Tibial artery (tissue), 4 donors: Measurements from ENCODE around the gene CDK5RAP1.

Experiments
- DNase-seq, 2 donors: peaks; one replicate each; pipeline ENCODE4 v3.0.0-alpha.2; 2019
- H3K27ac ChIP-seq, 2 donors: fragments of 200-600 bp; sonication (generic) in 1 of 2; 1 replicate in 1 of 2; 2 replicates in 1 of 2; pipeline ENCODE4 v1.5.1; 2018 to 2019; ENCODE audit warnings: mild to moderate bottlenecking in 1 of 2
- H3K27me3 ChIP-seq, 2 donors: fragments of 200-600 bp; sonication (generic) in 1 of 2; one replicate each; pipeline versions ENCODE4 v1.5.1 to v1.6.0; 2016 to 2019
- H3K36me3 ChIP-seq, 3 donors: fragments of 200-600 bp; sonication (generic) in 2 of 3; one replicate each; pipeline ENCODE4 v1.5.1; 2016 to 2019; ENCODE audit warnings: mild to moderate bottlenecking in 2 of 3
- H3K4me1 ChIP-seq, 4 donors: fragments of 200-600 bp; sonication (generic) in 2 of 4; 1 replicate in 3 of 4; 2 replicates in 1 of 4; pipeline ENCODE4 v1.5.1; 2016 to 2019
- H3K4me3 ChIP-seq, 2 donors: fragments of 200-600 bp; sonication (generic) in 1 of 2; 1 replicate in 1 of 2; 2 replicates in 1 of 2; pipeline ENCODE4 v1.5.1; 2018 to 2019; ENCODE audit warnings: mild to moderate bottlenecking in 2 of 2
- H3K9me3 ChIP-seq, 3 donors: fragments of 200-600 bp; sonication (generic) in 1 of 3; one replicate each; pipeline ENCODE4 v1.5.1; 2016 to 2019
- CTCF ChIP-seq, 2 experiments: fragments of 200-600 bp in 1 of 2; fragments of 450-650 bp in 1 of 2; IDR thresholded peaks; one replicate each; pipeline ENCODE4 v1.5.1; 2017 to 2019; ENCODE audit warnings: antibody characterized with exemption in 2 of 2, mild to moderate bottlenecking in 1 of 2, moderate library complexity in 1 of 2
- intact Hi-C: fragments of 100-400 bp; cut with DNase I; formaldehyde crosslinking; loops from one replicate; pipeline ENCODE4 v1.15.0; 2023; ENCODE audit warnings: low total_unique reads

CDK5RAP1 gene

GRCh38 chr20:33323236-33323635, 78.1 kb downstream of the CDK5RAP1 start:
- H3K4me3 ChIP-seq, result no peak overlapping the region
- H3K9me3 ChIP-seq, result no peaks in the 10 kb centered on the region
- H3K27ac ChIP-seq, result no peak overlapping the region
- no peak for DNase-seq
- intact Hi-C loops, result no loop called here
- peaks cover 0 to 54% of the 10 kb centered on the region in 2 donors for H3K27me3 ChIP-seq
- no peak for TF ChIP-seq CTCF (IDR thresholded peaks at IDR 0.05)
- no peaks in the 10 kb centered on the region for H3K36me3 ChIP-seq
- no peaks in the 10 kb centered on the region for H3K4me1 ChIP-seq

GRCh38 chr20:33322456-33322855, 78.9 kb downstream of the CDK5RAP1 start:
- H3K27me3 ChIP-seq, result peaks cover 0 to 57% of the 10 kb centered on the region in 2 donors

GRCh38 chr20:33320006-33320405, 81.3 kb downstream of the CDK5RAP1 start:
- no peak for TF ChIP-seq CTCF (IDR thresholded peaks at IDR 0.05)
- no peak overlapping the region for H3K27ac ChIP-seq
- H3K4me3 ChIP-seq, result no peak overlapping the region
- DNase-seq, result no peak
- H3K9me3 ChIP-seq, result no peaks in the 10 kb centered on the region
- no peaks in the 10 kb centered on the region for H3K36me3 ChIP-seq
- H3K27me3 ChIP-seq, result peaks cover 0 to 61% of the 10 kb centered on the region in 2 donors
- H3K4me1 ChIP-seq, result no peaks in the 10 kb centered on the region
- intact Hi-C loops, result no loop called here

More at GRCh38 chr20:33322456-33322855, 78.9 kb downstream of the CDK5RAP1 start:
- H3K4me1 ChIP-seq, result no peaks in the 10 kb centered on the region
- DNase-seq, result no peak
- TF ChIP-seq CTCF (IDR thresholded peaks at IDR 0.05), result no peak
- no peaks in the 10 kb centered on the region for H3K9me3 ChIP-seq
- intact Hi-C loops, result no loop called here
- H3K27ac ChIP-seq, result no peak overlapping the region
- no peak overlapping the region for H3K4me3 ChIP-seq
- H3K36me3 ChIP-seq, result no peaks in the 10 kb centered on the region

- Histone ChIP-seq H3K4me1 (no peaks in the 10 kb centered on the region), H3K27ac (no peak overlapping the region), H3K27me3 (peaks cover 0 to 61% of the 10 kb centered on the region in 2 donors), H3K9me3 (no peaks in the 10 kb centered on the region), H3K4me3 (no peak overlapping the region), H3K36me3 (no peaks in the 10 kb centered on the region)
- intact Hi-C loops, result no loop called here
- DNase-seq, result no peak
- TF ChIP-seq CTCF (IDR thresholded peaks at IDR 0.05), result no peak
Measured at GRCh38 chr20:33318096-33318429, 83.3 kb downstream of the CDK5RAP1 start.

GRCh38 chr20:33317424-33318095, 83.8 kb downstream of the CDK5RAP1 start:
- no peak for TF ChIP-seq CTCF (IDR thresholded peaks at IDR 0.05)
- peaks cover 0 to 59% of the 10 kb centered on the region in 2 donors for H3K27me3 ChIP-seq
- H3K4me3 ChIP-seq, result no peak overlapping the region
- H3K27ac ChIP-seq, result no peak overlapping the region
- H3K9me3 ChIP-seq, result no peaks in the 10 kb centered on the region
- DNase-seq, result no peak
- H3K4me1 ChIP-seq, result no peaks in the 10 kb centered on the region
- intact Hi-C loops, result no loop called here
- no peaks in the 10 kb centered on the region for H3K36me3 ChIP-seq

GRCh38 chr20:33316958-33317357, 84.4 kb downstream of the CDK5RAP1 start:
- Histone ChIP-seq H3K9me3 (no peaks in the 10 kb centered on the region), H3K4me1 (no peaks in the 10 kb centered on the region), H3K4me3 (no peak overlapping the region), H3K27ac (no peak overlapping the region), H3K27me3 (peaks cover 0 to 53% of the 10 kb centered on the region in 2 donors), H3K36me3 (no peaks in the 10 kb centered on the region)
- no peak for TF ChIP-seq CTCF (IDR thresholded peaks at IDR 0.05)
- DNase-seq, result no peak
- intact Hi-C loops, result no loop called here
